Adrenal gland (tissue), 5 donors: ENCODE results near the gene SNX9.

Experiments
- POLR2A ChIP-seq, 2 donors: fragments of 450-650 bp; IDR thresholded peaks; one replicate each; pipeline ENCODE4 v1.6.1; 2017; ENCODE audit warnings: antibody characterized with exemption in 2 of 2, mild to moderate bottlenecking in 2 of 2, moderate library complexity in 1 of 2
- TF ChIP-seq, protein P1 (sequence below), 6 experiments: fragments of 450-650 bp in 4 of 6; fragments of 200-600 bp in 2 of 6; sonication (generic) in 1 of 6; IDR thresholded peaks; 1 replicate in 5 of 6; 2 replicates in 1 of 6; pipeline versions ENCODE4 v1.5.1 to v1.8.0; 2016 to 2021; ENCODE audit warnings: antibody characterized with exemption in 6 of 6, mild to moderate bottlenecking in 2 of 6, moderate library complexity in 1 of 6
- donor health status: DM: no; HTN: no; CAD: no.

DNA sequence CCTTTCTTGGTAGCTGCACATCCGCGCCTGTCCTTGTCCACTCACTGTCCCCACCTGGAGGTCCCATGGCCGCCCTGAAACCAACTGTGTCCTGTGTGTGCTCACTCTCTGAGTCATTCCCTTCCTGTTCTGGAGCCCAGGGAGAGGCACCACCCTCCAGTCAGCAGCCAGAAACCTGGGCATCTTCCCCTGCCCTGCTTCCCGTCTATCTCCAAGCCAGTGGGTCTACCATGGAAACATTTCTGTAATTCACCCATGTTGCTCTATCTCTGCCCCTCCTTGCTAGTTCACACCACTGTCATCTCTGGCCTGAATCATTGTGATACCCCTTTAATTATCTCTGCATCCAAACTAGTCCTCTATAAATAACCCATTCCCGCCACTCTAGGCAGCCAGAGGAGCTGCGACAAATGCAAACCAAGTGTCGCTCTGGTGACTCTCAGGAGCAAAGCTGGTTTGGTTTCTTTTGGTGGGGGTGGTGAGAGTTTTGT lies 129.9 kb downstream of the SNX9 start:
- TF ChIP-seq, protein P1, sequence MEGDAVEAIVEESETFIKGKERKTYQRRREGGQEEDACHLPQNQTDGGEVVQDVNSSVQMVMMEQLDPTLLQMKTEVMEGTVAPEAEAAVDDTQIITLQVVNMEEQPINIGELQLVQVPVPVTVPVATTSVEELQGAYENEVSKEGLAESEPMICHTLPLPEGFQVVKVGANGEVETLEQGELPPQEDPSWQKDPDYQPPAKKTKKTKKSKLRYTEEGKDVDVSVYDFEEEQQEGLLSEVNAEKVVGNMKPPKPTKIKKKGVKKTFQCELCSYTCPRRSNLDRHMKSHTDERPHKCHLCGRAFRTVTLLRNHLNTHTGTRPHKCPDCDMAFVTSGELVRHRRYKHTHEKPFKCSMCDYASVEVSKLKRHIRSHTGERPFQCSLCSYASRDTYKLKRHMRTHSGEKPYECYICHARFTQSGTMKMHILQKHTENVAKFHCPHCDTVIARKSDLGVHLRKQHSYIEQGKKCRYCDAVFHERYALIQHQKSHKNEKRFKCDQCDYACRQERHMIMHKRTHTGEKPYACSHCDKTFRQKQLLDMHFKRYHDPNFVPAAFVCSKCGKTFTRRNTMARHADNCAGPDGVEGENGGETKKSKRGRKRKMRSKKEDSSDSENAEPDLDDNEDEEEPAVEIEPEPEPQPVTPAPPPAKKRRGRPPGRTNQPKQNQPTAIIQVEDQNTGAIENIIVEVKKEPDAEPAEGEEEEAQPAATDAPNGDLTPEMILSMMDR (IDR thresholded peaks at IDR 0.05): no peak
- no peak for TF ChIP-seq POLR2A (IDR thresholded peaks at IDR 0.05)
